ENCODE results near the gene WDR27. TPM values are rescaled to one million over a fixed set of nuclear protein-coding genes. Genes with fewer than 3 reads are reported as not detected.
"Not testable (repeated sequence)": the region's sequence is repeated elsewhere in the genome, so short reads cannot be mapped to it uniquely, and the experiment has no call there.

WDR27 gene
- polyA plus RNA-seq, 1 donor from 2014 or later: 35.8 TPM

- Histone ChIP-seq H3F3A (ENCODE audit: insufficient read depth, low read length, poor library complexity, severe bottlenecking) (no peaks in the 10 kb centered on the region), H3K27ac (ENCODE audit: low read length) (no peak overlapping the region), H3K9me3 (ENCODE audit: low read length) (no peaks in the 10 kb centered on the region), H3K4me2 (ENCODE audit: low read length) (no peak overlapping the region), H2AFZ (ENCODE audit: low read depth, low read length) (no peak overlapping the region), H3K27me3 (ENCODE audit: insufficient read depth, low read depth, low read length) (no peaks in the 10 kb centered on the region), H3K9ac (ENCODE audit: low read length) (no peak overlapping the region), H4K20me1 (ENCODE audit: insufficient read depth) (no peaks in the 10 kb centered on the region), H3K4me3 (ENCODE audit: low read length) (no peak overlapping the region), H3K79me2 (replicated peaks; ENCODE audit: insufficient read depth, low read length) (no peaks in the 10 kb centered on the region), H3K9me2 (ENCODE audit: insufficient read depth, low read length) (no peaks in the 10 kb centered on the region), H3K36me3 (ENCODE audit: insufficient read depth, low read length) (no peaks in the 10 kb centered on the region)
- TF ChIP-seq POLR2AphosphoS5 (IDR thresholded peaks at IDR 0.05): no peak
- TF ChIP-seq CTCF (IDR thresholded peaks at IDR 0.05; ENCODE audit: poor library complexity, severe bottlenecking): no peak
- TF ChIP-seq RAD21 (conservative IDR thresholded peaks at IDR 0.05): no peak
- TF ChIP-seq SMC3 (conservative IDR thresholded peaks at IDR 0.05; ENCODE audit: poor library complexity): no peak
- no peak for TF ChIP-seq REST (IDR thresholded peaks at IDR 0.05; ENCODE audit: borderline replicate concordance)
- no peak for TF ChIP-seq EZH2 (IDR thresholded peaks at IDR 0.05; ENCODE audit: borderline replicate concordance, insufficient read depth, low read length, poor library complexity, severe bottlenecking)
- no peak for TF ChIP-seq EP300 (conservative IDR thresholded peaks at IDR 0.05; ENCODE audit: poor library complexity, severe bottlenecking)
- TF ChIP-seq TAF1 (IDR thresholded peaks at IDR 0.05; ENCODE audit: low read depth): no peak
- no peak for TF ChIP-seq MXI1 (conservative IDR thresholded peaks at IDR 0.05; ENCODE audit: poor library complexity, severe bottlenecking)
These were observed 188.2 kb downstream of the WDR27 start for GRCh38 chr6:169513478-169514193.

GRCh38 chr6:169511785-169512184 is 190.0 kb downstream of the WDR27 start:
- not testable (repeated sequence) for H4K20me1 ChIP-seq (ENCODE audit: insufficient read depth); H2AFZ ChIP-seq (ENCODE audit: low read depth, low read length); H3K27ac ChIP-seq (ENCODE audit: low read length); H3K4me3 ChIP-seq (ENCODE audit: low read length); H3K9me3 ChIP-seq (ENCODE audit: low read length); H3F3A ChIP-seq (ENCODE audit: insufficient read depth, low read length, poor library complexity, severe bottlenecking); H3K9ac ChIP-seq (ENCODE audit: low read length); H3K79me2 ChIP-seq (replicated peaks; ENCODE audit: insufficient read depth, low read length); H3K9me2 ChIP-seq (ENCODE audit: insufficient read depth, low read length); H3K27me3 ChIP-seq (ENCODE audit: insufficient read depth, low read depth, low read length); H3K36me3 ChIP-seq (ENCODE audit: insufficient read depth, low read length); H3K4me2 ChIP-seq (ENCODE audit: low read length)

Data from neural cell (in vitro differentiated cells).